SH-SY5Y (cell line): ENCODE measurements around the gene SSBP3.

ENCODE experiments used
- GATA2 ChIP-seq: IDR thresholded peaks from 2 replicates; pipeline ENCODE4 v1.6.1; 2011; ENCODE audit warnings: mild to moderate bottlenecking, low read depth, low read length
- GATA3 ChIP-seq: IDR thresholded peaks from 2 replicates; pipeline ENCODE4 v1.6.1; 2011; ENCODE audit warnings: low read depth, mild to moderate bottlenecking, low read length, moderate library complexity

GRCh38 chr1:54223441-54224202, 182.6 kb downstream of the SSBP3 start:
- no peak for TF ChIP-seq GATA2
- no peak for TF ChIP-seq GATA3
